Measurements from ENCODE around the gene SLC12A1.

Gene SLC12A1

GRCh38 chr15:48283396-48284145 is 77.5 kb downstream of the SLC12A1 start:
- H3K4me1 ChIP-seq (ENCODE audit: insufficient read depth, low read length), result peaks cover 15% of the 10 kb centered on the region; the same call in 1 of the 2 replicates
- no peak overlapping the region for H3K9ac ChIP-seq (ENCODE audit: low read depth, low read length)
- H3K27me3 ChIP-seq (ENCODE audit: insufficient read depth, low read length), result no peaks in the 10 kb centered on the region
- H3K9me3 ChIP-seq (ENCODE audit: insufficient read depth, low read depth, low read length), result no peaks in the 10 kb centered on the region
- no peak overlapping the region for H3K27ac ChIP-seq (ENCODE audit: low read length)
- H3K36me3 ChIP-seq (ENCODE audit: insufficient read depth, low read depth, low read length), result no peaks in the 10 kb centered on the region
- no peak overlapping the region for H3K4me3 ChIP-seq (ENCODE audit: low read length)

GRCh38 chr15:48285329-48286214 is 79.5 kb downstream of the SLC12A1 start:
- H3K27ac ChIP-seq (ENCODE audit: low read length), result no peak overlapping the region
- no peak overlapping the region for H3K9ac ChIP-seq (ENCODE audit: low read depth, low read length)
- no peaks in the 10 kb centered on the region for H3K9me3 ChIP-seq (ENCODE audit: insufficient read depth, low read depth, low read length)
- H3K4me3 ChIP-seq (ENCODE audit: low read length), result no peak overlapping the region
- no peaks in the 10 kb centered on the region for H3K27me3 ChIP-seq (ENCODE audit: insufficient read depth, low read length)
- H3K36me3 ChIP-seq (ENCODE audit: insufficient read depth, low read depth, low read length), result no peaks in the 10 kb centered on the region
- H3K4me1 ChIP-seq (ENCODE audit: insufficient read depth, low read length), result peaks cover 15% of the 10 kb centered on the region; the same call in 1 of the 2 replicates

GRCh38 chr15:48289628-48290027 is 83.5 kb downstream of the SLC12A1 start:
- Histone ChIP-seq H3K9me3 (ENCODE audit: insufficient read depth, low read depth, low read length) (no peaks in the 10 kb centered on the region), H3K9ac (ENCODE audit: low read depth, low read length) (no peak overlapping the region), H3K4me3 (ENCODE audit: low read length) (no peak overlapping the region), H3K36me3 (ENCODE audit: insufficient read depth, low read depth, low read length) (no peaks in the 10 kb centered on the region), H3K27me3 (ENCODE audit: insufficient read depth, low read length) (no peaks in the 10 kb centered on the region), H3K27ac (ENCODE audit: low read length) (no peak overlapping the region), H3K4me1 (ENCODE audit: insufficient read depth, low read length) (peaks cover 7% of the 10 kb centered on the region; the same call in 1 of the 2 replicates)

GRCh38 chr15:48292458-48292857 is 86.4 kb downstream of the SLC12A1 start:
- Histone ChIP-seq H3K36me3 (ENCODE audit: insufficient read depth, low read depth, low read length) (no peaks in the 10 kb centered on the region), H3K4me1 (ENCODE audit: insufficient read depth, low read length) (peaks cover 11% of the 10 kb centered on the region)

GRCh38 chr15:48297668-48298067 is 91.6 kb downstream of the SLC12A1 start:
- Histone ChIP-seq H3K9ac (ENCODE audit: low read depth, low read length) (no peak overlapping the region), H3K27me3 (ENCODE audit: insufficient read depth, low read length) (no peaks in the 10 kb centered on the region), H3K4me3 (ENCODE audit: low read length) (no peak overlapping the region), H3K9me3 (ENCODE audit: insufficient read depth, low read depth, low read length) (no peaks in the 10 kb centered on the region), H3K4me1 (ENCODE audit: insufficient read depth, low read length) (peaks cover 37% of the 10 kb centered on the region), H3K36me3 (ENCODE audit: insufficient read depth, low read depth, low read length) (no peaks in the 10 kb centered on the region), H3K27ac (ENCODE audit: low read length) (peak overlapping the region; percentile 71)

More at GRCh38 chr15:48292458-48292857, 86.4 kb downstream of the SLC12A1 start:
- Histone ChIP-seq H3K27me3 (ENCODE audit: insufficient read depth, low read length) (no peaks in the 10 kb centered on the region), H3K4me3 (ENCODE audit: low read length) (no peak overlapping the region), H3K9ac (ENCODE audit: low read depth, low read length) (no peak overlapping the region), H3K27ac (ENCODE audit: low read length) (no peak overlapping the region), H3K9me3 (ENCODE audit: insufficient read depth, low read depth, low read length) (no peaks in the 10 kb centered on the region)

GRCh38 chr15:48298914-48299313 is 92.8 kb downstream of the SLC12A1 start:
- no peak overlapping the region for H3K9ac ChIP-seq (ENCODE audit: low read depth, low read length)
- H3K27me3 ChIP-seq (ENCODE audit: insufficient read depth, low read length), result no peaks in the 10 kb centered on the region
- H3K4me3 ChIP-seq (ENCODE audit: low read length), result peak overlapping the region; percentile 36
- no peaks in the 10 kb centered on the region for H3K36me3 ChIP-seq (ENCODE audit: insufficient read depth, low read depth, low read length)
- H3K9me3 ChIP-seq (ENCODE audit: insufficient read depth, low read depth, low read length), result no peaks in the 10 kb centered on the region
- peaks cover 41% of the 10 kb centered on the region for H3K4me1 ChIP-seq (ENCODE audit: insufficient read depth, low read length)
- no peak overlapping the region for H3K27ac ChIP-seq (ENCODE audit: low read length)

- Histone ChIP-seq H3K4me3 (ENCODE audit: low read length) (no peak overlapping the region; the same call in 1 of the 2 replicates), H3K27ac (ENCODE audit: low read length) (no peak overlapping the region), H3K9ac (ENCODE audit: low read depth, low read length) (no peak overlapping the region; the same call in 1 of the 2 replicates), H3K4me1 (ENCODE audit: insufficient read depth, low read length) (peaks cover 49% of the 10 kb centered on the region), H3K36me3 (ENCODE audit: insufficient read depth, low read depth, low read length) (no peaks in the 10 kb centered on the region), H3K9me3 (ENCODE audit: insufficient read depth, low read depth, low read length) (no peaks in the 10 kb centered on the region), H3K27me3 (ENCODE audit: insufficient read depth, low read length) (no peaks in the 10 kb centered on the region)
Observed at GRCh38 chr15:48300038-48300437, 93.9 kb downstream of the SLC12A1 start.

- no peak overlapping the region for H3K27ac ChIP-seq (ENCODE audit: low read length)
- H3K4me1 ChIP-seq (ENCODE audit: insufficient read depth, low read length), result peaks cover 35% of the 10 kb centered on the region; the same call in 1 of the 2 replicates
- H3K9ac ChIP-seq (ENCODE audit: low read depth, low read length), result no peak overlapping the region
- no peaks in the 10 kb centered on the region for H3K9me3 ChIP-seq (ENCODE audit: insufficient read depth, low read depth, low read length)
- no peaks in the 10 kb centered on the region for H3K36me3 ChIP-seq (ENCODE audit: insufficient read depth, low read depth, low read length)
- H3K27me3 ChIP-seq (ENCODE audit: insufficient read depth, low read length), result no peaks in the 10 kb centered on the region
- no peak overlapping the region for H3K4me3 ChIP-seq (ENCODE audit: low read length)
Observed at GRCh38 chr15:48304398-48304797, 98.3 kb downstream of the SLC12A1 start.

- H3K36me3 ChIP-seq (ENCODE audit: insufficient read depth, low read depth, low read length), result no peaks in the 10 kb centered on the region
- no peak overlapping the region for H3K9ac ChIP-seq (ENCODE audit: low read depth, low read length)
- no peaks in the 10 kb centered on the region for H3K27me3 ChIP-seq (ENCODE audit: insufficient read depth, low read length)
- no peaks in the 10 kb centered on the region for H3K9me3 ChIP-seq (ENCODE audit: insufficient read depth, low read depth, low read length)
- peaks cover 21% of the 10 kb centered on the region; the same call in 1 of the 2 replicates for H3K4me1 ChIP-seq (ENCODE audit: insufficient read depth, low read length)
- H3K27ac ChIP-seq (ENCODE audit: low read length), result no peak overlapping the region
- no peak overlapping the region for H3K4me3 ChIP-seq (ENCODE audit: low read length)
Observed at GRCh38 chr15:48306639-48307038, 100.5 kb downstream of the SLC12A1 start.

- Histone ChIP-seq H3K9ac (ENCODE audit: low read depth, low read length) (no peak overlapping the region), H3K27ac (ENCODE audit: low read length) (no peak overlapping the region), H3K4me1 (ENCODE audit: insufficient read depth, low read length) (peaks cover 20% of the 10 kb centered on the region; the same call in 1 of the 2 replicates), H3K36me3 (ENCODE audit: insufficient read depth, low read depth, low read length) (no peaks in the 10 kb centered on the region), H3K9me3 (ENCODE audit: insufficient read depth, low read depth, low read length) (no peaks in the 10 kb centered on the region), H3K4me3 (ENCODE audit: low read length) (no peak overlapping the region), H3K27me3 (ENCODE audit: insufficient read depth, low read length) (no peaks in the 10 kb centered on the region)
Observed at GRCh38 chr15:48307586-48307985, 101.5 kb downstream of the SLC12A1 start.

- Histone ChIP-seq H3K27ac (ENCODE audit: low read length) (no peak overlapping the region), H3K4me1 (ENCODE audit: insufficient read depth, low read length) (peaks cover 7% of the 10 kb centered on the region; the same call in 1 of the 2 replicates), H3K4me3 (ENCODE audit: low read length) (no peak overlapping the region), H3K9ac (ENCODE audit: low read depth, low read length) (no peak overlapping the region), H3K36me3 (ENCODE audit: insufficient read depth, low read depth, low read length) (no peaks in the 10 kb centered on the region), H3K9me3 (ENCODE audit: insufficient read depth, low read depth, low read length) (no peaks in the 10 kb centered on the region), H3K27me3 (ENCODE audit: insufficient read depth, low read length) (no peaks in the 10 kb centered on the region)
Observed at GRCh38 chr15:48309740-48310139, 103.6 kb downstream of the SLC12A1 start.

Measured in iPS-20b (cell line).